ENCODE results near the gene PHLDB2.

The PHLDB2 gene

GRCh38 chr3:111872979-111873378, 13.9 kb downstream of the PHLDB2 start:
- H3K36me3 ChIP-seq (ENCODE audit: control insufficient read depth in 1 of 2, insufficient read depth in 2 of 2, low read length in 2 of 2), result no peaks in the 10 kb centered on the region
- H3K9me3 ChIP-seq (ENCODE audit: control insufficient read depth in 1 of 2, low read length in 2 of 2), result no peaks in the 10 kb centered on the region
- H3K27ac ChIP-seq (ENCODE audit: low read depth, low read length), result no peak overlapping the region
- H3K4me3 ChIP-seq (ENCODE audit: low read depth in 1 of 2, low read length in 2 of 2), result no peak overlapping the region
- no peaks in the 10 kb centered on the region for H3K27me3 ChIP-seq (ENCODE audit: control insufficient read depth in 1 of 2, insufficient read depth in 2 of 2, low read length in 2 of 2)
- H3K4me1 ChIP-seq (ENCODE audit: control insufficient read depth in 1 of 2, insufficient read depth in 2 of 2, low read length in 2 of 2), result no peaks in the 10 kb centered on the region
- no peak overlapping the region for H3K9ac ChIP-seq (ENCODE audit: low read depth in 1 of 2, low read length in 2 of 2)

DNA sequence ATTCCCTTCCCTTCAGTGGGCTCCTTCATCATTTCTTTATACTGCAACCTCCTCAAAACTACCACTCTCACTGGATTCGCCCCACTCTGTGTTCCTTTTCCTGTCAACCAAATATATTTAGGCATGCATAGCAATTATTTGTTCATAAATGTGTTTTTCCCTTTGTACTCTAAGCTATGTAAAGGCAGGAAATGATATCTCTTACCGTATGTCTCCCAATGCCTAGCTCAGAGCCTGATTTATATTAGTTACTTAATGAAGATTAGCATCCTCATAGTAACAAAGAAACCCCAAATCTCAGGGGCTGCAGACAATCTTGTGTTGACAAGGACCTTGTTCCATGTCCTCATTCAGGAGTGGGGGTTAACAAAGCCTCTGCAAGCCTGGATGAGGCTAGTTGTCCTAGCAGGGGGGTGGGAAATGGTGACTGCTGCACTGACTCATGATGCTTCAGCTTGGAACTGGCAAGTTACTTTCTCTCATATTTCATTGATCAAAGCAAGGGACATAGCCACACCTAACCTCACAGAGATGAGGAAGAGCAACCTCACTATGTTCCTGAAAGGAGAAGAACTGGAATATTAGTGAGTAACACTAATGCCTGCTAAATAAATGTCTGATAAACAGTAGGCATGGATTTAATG, 15.2 kb downstream of the PHLDB2 start:
- no peaks in the 10 kb centered on the region for H3K4me1 ChIP-seq (ENCODE audit: control insufficient read depth in 1 of 2, insufficient read depth in 2 of 2, low read length in 2 of 2)

GRCh38 chr3:111881480-111881879, 22.4 kb downstream of the PHLDB2 start:
- no peaks in the 10 kb centered on the region for H3K4me1 ChIP-seq (ENCODE audit: control insufficient read depth in 1 of 2, insufficient read depth in 2 of 2, low read length in 2 of 2)
- H3K27me3 ChIP-seq (ENCODE audit: control insufficient read depth in 1 of 2, insufficient read depth in 2 of 2, low read length in 2 of 2), result no peaks in the 10 kb centered on the region
- H3K36me3 ChIP-seq (ENCODE audit: control insufficient read depth in 1 of 2, insufficient read depth in 2 of 2, low read length in 2 of 2), result peaks cover 0 to 5% of the 10 kb centered on the region in 2 donors
- H3K9ac ChIP-seq (ENCODE audit: low read depth in 1 of 2, low read length in 2 of 2), result no peak overlapping the region
- H3K4me3 ChIP-seq (ENCODE audit: low read depth in 1 of 2, low read length in 2 of 2), result no peak overlapping the region
- no peak overlapping the region for H3K27ac ChIP-seq (ENCODE audit: low read depth, low read length)
- peaks cover 0 to 9% of the 10 kb centered on the region in 2 donors for H3K9me3 ChIP-seq (ENCODE audit: control insufficient read depth in 1 of 2, low read length in 2 of 2)

More for the DNA sequence above, 15.2 kb downstream of the PHLDB2 start:
- no peaks in the 10 kb centered on the region for H3K9me3 ChIP-seq (ENCODE audit: control insufficient read depth in 1 of 2, low read length in 2 of 2)
- no peak overlapping the region for H3K9ac ChIP-seq (ENCODE audit: low read depth in 1 of 2, low read length in 2 of 2)
- H3K27me3 ChIP-seq (ENCODE audit: control insufficient read depth in 1 of 2, insufficient read depth in 2 of 2, low read length in 2 of 2), result no peaks in the 10 kb centered on the region
- no peak overlapping the region for H3K4me3 ChIP-seq (ENCODE audit: low read depth in 1 of 2, low read length in 2 of 2)
- H3K36me3 ChIP-seq (ENCODE audit: control insufficient read depth in 1 of 2, insufficient read depth in 2 of 2, low read length in 2 of 2), result no peaks in the 10 kb centered on the region
- H3K27ac ChIP-seq (ENCODE audit: low read depth, low read length), result no peak overlapping the region

GRCh38 chr3:111882194-111882593, 23.1 kb downstream of the PHLDB2 start:
- no peak overlapping the region for H3K4me3 ChIP-seq (ENCODE audit: low read depth in 1 of 2, low read length in 2 of 2)
- H3K9me3 ChIP-seq (ENCODE audit: control insufficient read depth in 1 of 2, low read length in 2 of 2), result peaks cover 0 to 9% of the 10 kb centered on the region in 2 donors
- no peak overlapping the region for H3K9ac ChIP-seq (ENCODE audit: low read depth in 1 of 2, low read length in 2 of 2)
- H3K27ac ChIP-seq (ENCODE audit: low read depth, low read length), result no peak overlapping the region
- H3K4me1 ChIP-seq (ENCODE audit: control insufficient read depth in 1 of 2, insufficient read depth in 2 of 2, low read length in 2 of 2), result no peaks in the 10 kb centered on the region
- peaks cover 0 to 5% of the 10 kb centered on the region in 2 donors for H3K36me3 ChIP-seq (ENCODE audit: control insufficient read depth in 1 of 2, insufficient read depth in 2 of 2, low read length in 2 of 2)
- no peaks in the 10 kb centered on the region for H3K27me3 ChIP-seq (ENCODE audit: control insufficient read depth in 1 of 2, insufficient read depth in 2 of 2, low read length in 2 of 2)

GRCh38 chr3:111882799-111883198, 23.7 kb downstream of the PHLDB2 start:
- no peak overlapping the region for H3K27ac ChIP-seq (ENCODE audit: low read depth, low read length)
- no peaks in the 10 kb centered on the region for H3K27me3 ChIP-seq (ENCODE audit: control insufficient read depth in 1 of 2, insufficient read depth in 2 of 2, low read length in 2 of 2)
- H3K36me3 ChIP-seq (ENCODE audit: control insufficient read depth in 1 of 2, insufficient read depth in 2 of 2, low read length in 2 of 2), result peaks cover 0 to 5% of the 10 kb centered on the region in 2 donors
- no peak overlapping the region for H3K9ac ChIP-seq (ENCODE audit: low read depth in 1 of 2, low read length in 2 of 2)
- H3K9me3 ChIP-seq (ENCODE audit: control insufficient read depth in 1 of 2, low read length in 2 of 2), result peaks cover 0 to 9% of the 10 kb centered on the region in 2 donors
- H3K4me1 ChIP-seq (ENCODE audit: control insufficient read depth in 1 of 2, insufficient read depth in 2 of 2, low read length in 2 of 2), result no peaks in the 10 kb centered on the region
- H3K4me3 ChIP-seq (ENCODE audit: low read depth in 1 of 2, low read length in 2 of 2), result no peak overlapping the region

DNA sequence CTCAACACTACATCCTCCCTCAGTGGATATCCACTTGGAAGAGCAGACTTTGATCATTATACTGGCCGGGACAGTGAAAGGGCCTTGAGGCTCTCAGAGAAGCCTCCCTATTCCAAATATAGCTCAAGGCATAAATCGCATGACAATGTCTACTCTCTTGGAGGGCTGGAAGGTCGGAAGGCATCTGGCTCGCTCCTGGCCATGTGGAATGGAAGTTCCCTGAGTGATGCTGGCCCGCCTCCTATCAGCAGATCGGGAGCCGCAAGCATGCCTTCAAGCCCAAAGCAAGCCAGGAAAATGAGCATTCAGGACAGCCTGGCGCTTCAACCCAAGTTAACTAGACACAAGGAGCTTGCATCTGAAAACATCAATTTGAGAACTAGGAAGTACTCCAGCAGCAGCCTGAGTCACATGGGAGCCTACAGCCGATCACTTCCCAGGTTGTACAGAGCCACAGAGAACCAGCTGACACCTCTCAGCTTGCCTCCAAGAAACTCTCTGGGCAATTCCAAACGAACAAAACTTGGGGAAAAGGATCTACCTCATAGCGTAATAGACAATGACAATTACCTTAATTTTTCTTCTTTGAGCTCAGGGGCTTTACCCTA, 25.4 kb downstream of the PHLDB2 start:
- peaks cover 0 to 5% of the 10 kb centered on the region in 2 donors for H3K36me3 ChIP-seq (ENCODE audit: control insufficient read depth in 1 of 2, insufficient read depth in 2 of 2, low read length in 2 of 2)
- no peaks in the 10 kb centered on the region for H3K27me3 ChIP-seq (ENCODE audit: control insufficient read depth in 1 of 2, insufficient read depth in 2 of 2, low read length in 2 of 2)
- H3K9ac ChIP-seq (ENCODE audit: low read depth in 1 of 2, low read length in 2 of 2), result no peak overlapping the region
- H3K9me3 ChIP-seq (ENCODE audit: control insufficient read depth in 1 of 2, low read length in 2 of 2), result peaks cover 0 to 9% of the 10 kb centered on the region in 2 donors
- no peak overlapping the region for H3K4me3 ChIP-seq (ENCODE audit: low read depth in 1 of 2, low read length in 2 of 2)
- no peaks in the 10 kb centered on the region for H3K4me1 ChIP-seq (ENCODE audit: control insufficient read depth in 1 of 2, insufficient read depth in 2 of 2, low read length in 2 of 2)
- no peak overlapping the region for H3K27ac ChIP-seq (ENCODE audit: low read depth, low read length)

DNA sequence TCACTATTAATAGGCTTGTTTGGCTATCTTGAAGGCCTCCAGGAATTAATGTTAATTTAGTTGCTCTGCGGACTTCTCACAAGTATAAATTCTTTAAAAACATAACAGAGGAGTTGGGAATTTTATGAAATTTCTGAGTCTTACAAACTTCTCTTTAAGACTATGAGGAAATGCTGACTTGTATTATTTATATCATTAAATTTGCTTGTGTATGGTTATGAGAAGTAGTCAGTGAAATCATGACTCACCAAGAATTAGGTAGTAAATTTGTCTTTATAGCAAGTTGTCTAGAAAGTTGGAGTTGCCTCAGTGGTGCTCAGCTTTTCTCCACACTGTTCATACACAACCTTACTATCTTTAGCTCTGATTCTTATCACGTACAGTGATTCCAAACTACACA, 26.5 kb downstream of the PHLDB2 start:
- no peaks in the 10 kb centered on the region for H3K27me3 ChIP-seq (ENCODE audit: control insufficient read depth in 1 of 2, insufficient read depth in 2 of 2, low read length in 2 of 2)
- peaks cover 0 to 4% of the 10 kb centered on the region in 2 donors for H3K9me3 ChIP-seq (ENCODE audit: control insufficient read depth in 1 of 2, low read length in 2 of 2)
- H3K36me3 ChIP-seq (ENCODE audit: control insufficient read depth in 1 of 2, insufficient read depth in 2 of 2, low read length in 2 of 2), result peaks cover 0 to 5% of the 10 kb centered on the region in 2 donors
- H3K4me1 ChIP-seq (ENCODE audit: control insufficient read depth in 1 of 2, insufficient read depth in 2 of 2, low read length in 2 of 2), result no peaks in the 10 kb centered on the region
- H3K9ac ChIP-seq (ENCODE audit: low read depth in 1 of 2, low read length in 2 of 2), result no peak overlapping the region
- no peak overlapping the region for H3K27ac ChIP-seq (ENCODE audit: low read depth, low read length)
- H3K4me3 ChIP-seq (ENCODE audit: low read depth in 1 of 2, low read length in 2 of 2), result no peak overlapping the region

GRCh38 chr3:111890051-111890580, 31.1 kb downstream of the PHLDB2 start:
- Histone ChIP-seq H3K9ac (ENCODE audit: low read depth in 1 of 2, low read length in 2 of 2) (no peak overlapping the region), H3K4me3 (ENCODE audit: low read depth in 1 of 2, low read length in 2 of 2) (no peak overlapping the region), H3K27me3 (ENCODE audit: control insufficient read depth in 1 of 2, insufficient read depth in 2 of 2, low read length in 2 of 2) (no peaks in the 10 kb centered on the region), H3K4me1 (ENCODE audit: control insufficient read depth in 1 of 2, insufficient read depth in 2 of 2, low read length in 2 of 2) (no peaks in the 10 kb centered on the region), H3K9me3 (ENCODE audit: control insufficient read depth in 1 of 2, low read length in 2 of 2) (no peaks in the 10 kb centered on the region), H3K27ac (ENCODE audit: low read depth, low read length) (no peak overlapping the region), H3K36me3 (ENCODE audit: control insufficient read depth in 1 of 2, insufficient read depth in 2 of 2, low read length in 2 of 2) (peaks cover 0 to 2% of the 10 kb centered on the region in 2 donors)

- H3K27ac ChIP-seq (ENCODE audit: low read depth, low read length), result no peak overlapping the region
- no peaks in the 10 kb centered on the region for H3K4me1 ChIP-seq (ENCODE audit: control insufficient read depth in 1 of 2, insufficient read depth in 2 of 2, low read length in 2 of 2)
- no peak overlapping the region for H3K9ac ChIP-seq (ENCODE audit: low read depth in 1 of 2, low read length in 2 of 2)
- no peaks in the 10 kb centered on the region for H3K36me3 ChIP-seq (ENCODE audit: control insufficient read depth in 1 of 2, insufficient read depth in 2 of 2, low read length in 2 of 2)
- H3K4me3 ChIP-seq (ENCODE audit: low read depth in 1 of 2, low read length in 2 of 2), result no peak overlapping the region
- no peaks in the 10 kb centered on the region for H3K27me3 ChIP-seq (ENCODE audit: control insufficient read depth in 1 of 2, insufficient read depth in 2 of 2, low read length in 2 of 2)
- no peaks in the 10 kb centered on the region for H3K9me3 ChIP-seq (ENCODE audit: control insufficient read depth in 1 of 2, low read length in 2 of 2)
Observed at GRCh38 chr3:111892070-111892469, 33.0 kb downstream of the PHLDB2 start.

- H3K4me1 ChIP-seq (ENCODE audit: control insufficient read depth in 1 of 2, insufficient read depth in 2 of 2, low read length in 2 of 2), result no peaks in the 10 kb centered on the region
- no peak overlapping the region for H3K4me3 ChIP-seq (ENCODE audit: low read depth in 1 of 2, low read length in 2 of 2)
- no peaks in the 10 kb centered on the region for H3K9me3 ChIP-seq (ENCODE audit: control insufficient read depth in 1 of 2, low read length in 2 of 2)
- no peaks in the 10 kb centered on the region for H3K36me3 ChIP-seq (ENCODE audit: control insufficient read depth in 1 of 2, insufficient read depth in 2 of 2, low read length in 2 of 2)
- no peaks in the 10 kb centered on the region for H3K27me3 ChIP-seq (ENCODE audit: control insufficient read depth in 1 of 2, insufficient read depth in 2 of 2, low read length in 2 of 2)
- no peak overlapping the region for H3K27ac ChIP-seq (ENCODE audit: low read depth, low read length)
- H3K9ac ChIP-seq (ENCODE audit: low read depth in 1 of 2, low read length in 2 of 2), result no peak overlapping the region
Observed at GRCh38 chr3:111895071-111895470, 36.0 kb downstream of the PHLDB2 start.
